Hippocampal formation (tissue), 2 donors: ENCODE results near the gene ZFYVE26.
"Not testable (repeated sequence)": the region's sequence is repeated elsewhere in the genome, so short reads cannot be mapped to it uniquely, and the experiment has no call there.

ENCODE experiments used
- DNase-seq, 2 donors: peaks; one replicate each; lab custom pipeline; 2025; lab: John Stamatoyannopoulos, UW

ZFYVE26 gene

DNA sequence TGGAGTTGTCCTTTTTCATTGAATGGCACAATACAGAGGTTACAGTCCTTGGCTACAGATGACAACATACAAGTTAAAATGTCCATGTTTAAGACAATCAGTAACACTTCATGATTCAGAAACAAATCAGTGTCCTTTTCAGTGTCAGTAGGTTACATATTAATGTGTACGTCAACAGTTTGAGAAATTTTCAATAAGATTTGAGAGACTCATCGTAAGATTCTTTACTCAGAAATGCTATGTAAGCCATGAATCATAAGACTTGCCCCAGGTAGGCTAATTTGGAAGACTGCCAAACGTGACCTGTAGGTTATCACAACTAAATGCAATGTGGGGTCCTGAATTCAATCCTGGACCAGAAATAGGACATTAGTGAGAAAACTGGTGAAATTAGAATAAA, 111.2 kb downstream of the ZFYVE26 start:
- no peak for DNase-seq

DNA sequence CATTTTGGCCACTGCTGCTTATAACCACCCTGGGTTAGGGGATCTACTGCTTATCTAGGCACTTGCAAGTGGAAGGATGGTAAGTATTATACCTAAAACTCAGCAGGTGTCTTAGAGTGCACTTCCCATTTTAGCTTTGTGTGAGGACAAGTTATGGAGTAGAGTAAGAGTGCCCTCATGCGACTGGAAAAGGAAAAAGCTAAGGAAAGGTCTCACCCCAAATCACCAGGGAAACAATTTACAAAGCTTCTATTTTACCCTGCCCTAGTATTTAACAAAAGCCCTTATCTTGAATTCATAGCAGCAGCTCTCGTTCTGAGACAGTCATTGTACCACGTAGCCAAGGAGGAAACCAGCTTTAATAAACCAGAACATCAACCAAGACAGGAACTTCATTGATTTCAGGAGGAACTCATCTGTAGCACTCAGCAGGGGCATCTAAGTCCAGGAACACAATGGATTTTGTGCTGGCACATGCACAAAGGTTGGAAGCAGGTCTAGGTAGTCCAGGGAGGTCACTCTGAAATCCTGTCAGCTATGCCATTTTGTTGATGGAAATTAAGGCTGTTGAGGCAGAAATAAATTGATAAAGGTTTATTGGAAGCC, 111.8 kb downstream of the ZFYVE26 start:
- DNase-seq, result peak; percentile 23 to 89

DNA sequence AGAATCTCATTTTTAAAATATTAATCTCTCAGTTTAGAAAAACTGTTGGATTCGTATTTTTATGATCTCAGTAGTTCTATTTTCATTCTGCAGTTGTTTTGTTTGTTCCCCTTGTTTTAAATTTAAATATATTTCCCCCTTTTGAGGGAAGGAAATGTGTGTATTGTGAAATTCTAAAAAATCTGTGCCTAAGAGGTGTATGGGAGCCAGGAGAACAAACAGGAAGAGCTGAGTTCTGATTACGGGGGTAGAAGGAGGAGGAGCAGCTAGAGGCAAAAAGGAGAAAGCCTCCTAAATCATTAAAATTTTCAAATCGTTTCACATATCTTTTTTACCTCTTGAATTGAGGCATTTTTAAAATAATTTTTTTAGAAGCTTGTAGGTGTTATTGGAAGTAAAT, 112.4 kb downstream of the ZFYVE26 start:
- no peak for DNase-seq

DNA sequence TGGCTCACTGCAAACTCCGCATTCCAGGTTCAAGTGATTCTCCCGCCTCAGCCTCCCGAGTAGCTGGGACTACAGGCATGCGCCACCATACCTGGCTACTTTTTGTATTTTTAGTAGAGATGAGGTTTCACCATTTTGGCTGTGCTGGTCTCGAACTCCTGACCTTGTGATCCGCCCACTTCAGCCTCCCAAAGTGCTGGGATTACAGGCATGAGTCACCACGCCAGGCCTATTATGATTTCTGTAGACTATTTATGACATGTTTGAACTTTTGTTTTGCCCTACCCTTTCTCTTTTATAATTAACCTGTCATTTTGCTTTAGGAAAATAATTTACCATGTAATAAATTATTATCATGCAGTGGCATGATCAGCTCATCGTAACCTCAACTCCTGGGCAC, 114.9 kb downstream of the ZFYVE26 start, which contains the start of gene RDH12:
RDH12 (plus strand) TSS at position 395 of the 400 bp plus-strand sequence. CDS start 20,757 bp downstream, outside the sequence.
- not testable (repeated sequence) for DNase-seq

DNA sequence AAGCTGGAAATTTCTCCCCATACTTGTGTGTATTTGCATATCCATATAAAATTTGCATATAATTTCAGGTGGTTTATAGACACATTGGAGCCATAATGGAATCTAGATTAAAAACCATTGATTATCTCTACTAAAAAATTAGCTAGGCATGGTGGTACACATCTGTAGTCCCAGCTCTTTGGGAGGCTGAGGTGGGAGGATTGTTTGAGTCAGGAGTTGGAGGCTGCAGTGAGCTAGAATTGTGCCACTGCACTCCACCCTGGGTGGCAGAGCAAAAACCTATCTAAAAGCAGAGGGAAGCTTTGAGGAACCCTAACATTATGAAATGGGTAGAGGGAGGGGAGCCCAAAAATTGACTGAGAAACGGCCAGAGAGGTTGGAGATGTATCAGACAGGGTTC, 118.2 kb downstream of the ZFYVE26 start:
- DNase-seq, result no peak

DNA sequence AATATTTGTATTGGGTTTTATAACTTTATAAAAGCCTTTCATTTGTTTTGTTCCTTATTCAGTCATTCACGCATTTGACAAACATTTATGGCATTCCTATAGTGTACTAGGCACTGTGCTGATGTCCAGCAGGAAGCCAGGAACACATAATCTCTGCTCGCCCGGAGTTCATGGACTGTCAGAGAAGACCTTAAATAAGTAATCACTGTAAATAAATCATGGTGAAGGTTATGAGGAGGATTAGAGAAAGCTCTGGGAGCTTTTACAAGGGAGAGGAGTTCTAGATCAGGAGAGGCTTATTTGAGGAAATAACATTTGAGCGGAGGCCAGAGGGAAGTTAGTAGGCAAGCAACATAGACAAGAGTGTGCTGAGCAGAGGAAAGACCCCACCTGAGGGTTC, 119.4 kb downstream of the ZFYVE26 start:
- no peak for DNase-seq
